A673 (cell line): Measurements from ENCODE around the gene USP35.

Experiments used
- CTCF ChIP-seq: fragments of 300-800, 200-600 bp; sonication (generic); conservative IDR thresholded peaks from 2 replicates; pipeline ENCODE4 v1.5.1; 2017; ENCODE audit warnings: low read depth, mild to moderate bottlenecking, antibody characterized with exemption, low read length, moderate library complexity, mixed read lengths
- EZH2 ChIP-seq: fragments of 200-600 bp; sonication (generic); IDR thresholded peaks from 2 replicates; pipeline ENCODE4 v1.6.1; 2017; ENCODE audit warnings: borderline replicate concordance, low read depth, mild to moderate bottlenecking, mixed read lengths, antibody characterized with exemption, low read length; ENCODE audit not compliant: poor library complexity, severe bottlenecking

- TF ChIP-seq EZH2 (no peak), CTCF (no peak)
Observed at GRCh38 chr11:78164471-78164870, 24.2 kb upstream of the USP35 start.
